ENCODE results near the gene SRC. TPM values are rescaled to one million over a fixed set of nuclear protein-coding genes. Genes with fewer than 3 reads are reported as not detected.

SRC gene
- total RNA-seq, 4 donors from 2014 or later = 87.0 to 155 (median 130) TPM

DNA sequence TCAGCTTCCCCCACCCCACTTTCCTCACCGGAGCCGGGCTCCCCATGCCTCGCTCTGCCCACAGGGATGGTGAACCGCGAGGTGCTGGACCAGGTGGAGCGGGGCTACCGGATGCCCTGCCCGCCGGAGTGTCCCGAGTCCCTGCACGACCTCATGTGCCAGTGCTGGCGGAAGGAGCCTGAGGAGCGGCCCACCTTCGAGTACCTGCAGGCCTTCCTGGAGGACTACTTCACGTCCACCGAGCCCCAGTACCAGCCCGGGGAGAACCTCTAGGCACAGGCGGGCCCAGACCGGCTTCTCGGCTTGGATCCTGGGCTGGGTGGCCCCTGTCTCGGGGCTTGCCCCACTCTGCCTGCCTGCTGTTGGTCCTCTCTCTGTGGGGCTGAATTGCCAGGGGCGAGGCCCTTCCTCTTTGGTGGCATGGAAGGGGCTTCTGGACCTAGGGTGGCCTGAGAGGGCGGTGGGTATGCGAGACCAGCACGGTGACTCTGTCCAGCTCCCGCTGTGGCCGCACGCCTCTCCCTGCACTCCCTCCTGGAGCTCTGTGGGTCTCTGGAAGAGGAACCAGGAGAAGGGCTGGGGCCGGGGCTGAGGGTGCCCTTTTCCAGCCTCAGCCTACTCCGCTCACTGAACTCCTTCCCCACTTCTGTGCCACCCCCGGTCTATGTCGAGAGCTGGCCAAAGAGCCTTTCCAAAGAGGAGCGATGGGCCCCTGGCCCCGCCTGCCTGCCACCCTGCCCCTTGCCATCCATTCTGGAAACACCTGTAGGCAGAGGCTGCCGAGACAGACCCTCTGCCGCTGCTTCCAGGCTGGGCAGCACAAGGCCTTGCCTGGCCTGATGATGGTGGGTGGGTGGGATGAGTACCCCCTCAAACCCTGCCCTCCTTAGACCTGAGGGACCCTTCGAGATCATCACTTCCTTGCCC, 57.4 kb downstream of the SRC start:
- H3K4me1 ChIP-seq = peaks cover 7 to 24% (median 12%) of the 10 kb centered on the region in 4 donors
- TF ChIP-seq POLR2A (IDR thresholded peaks at IDR 0.05) = no peak
- TF ChIP-seq, protein P1, sequence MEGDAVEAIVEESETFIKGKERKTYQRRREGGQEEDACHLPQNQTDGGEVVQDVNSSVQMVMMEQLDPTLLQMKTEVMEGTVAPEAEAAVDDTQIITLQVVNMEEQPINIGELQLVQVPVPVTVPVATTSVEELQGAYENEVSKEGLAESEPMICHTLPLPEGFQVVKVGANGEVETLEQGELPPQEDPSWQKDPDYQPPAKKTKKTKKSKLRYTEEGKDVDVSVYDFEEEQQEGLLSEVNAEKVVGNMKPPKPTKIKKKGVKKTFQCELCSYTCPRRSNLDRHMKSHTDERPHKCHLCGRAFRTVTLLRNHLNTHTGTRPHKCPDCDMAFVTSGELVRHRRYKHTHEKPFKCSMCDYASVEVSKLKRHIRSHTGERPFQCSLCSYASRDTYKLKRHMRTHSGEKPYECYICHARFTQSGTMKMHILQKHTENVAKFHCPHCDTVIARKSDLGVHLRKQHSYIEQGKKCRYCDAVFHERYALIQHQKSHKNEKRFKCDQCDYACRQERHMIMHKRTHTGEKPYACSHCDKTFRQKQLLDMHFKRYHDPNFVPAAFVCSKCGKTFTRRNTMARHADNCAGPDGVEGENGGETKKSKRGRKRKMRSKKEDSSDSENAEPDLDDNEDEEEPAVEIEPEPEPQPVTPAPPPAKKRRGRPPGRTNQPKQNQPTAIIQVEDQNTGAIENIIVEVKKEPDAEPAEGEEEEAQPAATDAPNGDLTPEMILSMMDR (IDR thresholded peaks at IDR 0.05) = no peak
- no peak for TF ChIP-seq EP300 (IDR thresholded peaks at IDR 0.05; ENCODE audit: low read depth)
- TF ChIP-seq POLR2AphosphoS5 (IDR thresholded peaks at IDR 0.05) = no peak
- no peaks in the 10 kb centered on the region for H3K9me3 ChIP-seq
- WGBS, 2 donors (ENCODE audit: low coverage in 1 of 2) = 80 to 92% methylated on average over 2 to 29 of the region's 37 CpGs
- H3K27ac ChIP-seq = no peak overlapping the region
- in situ Hi-C loops (cut with MboI; ENCODE audit: low pct_ligation_motif_present in 1 of 4, low pct_unique_long_range_greater_than_20kb in 1 of 4, low sequenced_read_pairs in 3 of 4) (loop anchor here in 1 of 4 donors (10.0 kb wide), 1 partner anchor 131 kb away; no protein-coding TSS in a partner anchor), intact Hi-C loops (cut with DNase I; ENCODE audit: low total_unique reads) (no loop called here)
- H3K4me3 ChIP-seq = no peak overlapping the region
- peaks cover 0 to 13% (median 0%) of the 10 kb centered on the region in 4 donors for H3K36me3 ChIP-seq
- no peak for DNase-seq
- peaks cover 14% of the 10 kb centered on the region for H3K27me3 ChIP-seq

DNA sequence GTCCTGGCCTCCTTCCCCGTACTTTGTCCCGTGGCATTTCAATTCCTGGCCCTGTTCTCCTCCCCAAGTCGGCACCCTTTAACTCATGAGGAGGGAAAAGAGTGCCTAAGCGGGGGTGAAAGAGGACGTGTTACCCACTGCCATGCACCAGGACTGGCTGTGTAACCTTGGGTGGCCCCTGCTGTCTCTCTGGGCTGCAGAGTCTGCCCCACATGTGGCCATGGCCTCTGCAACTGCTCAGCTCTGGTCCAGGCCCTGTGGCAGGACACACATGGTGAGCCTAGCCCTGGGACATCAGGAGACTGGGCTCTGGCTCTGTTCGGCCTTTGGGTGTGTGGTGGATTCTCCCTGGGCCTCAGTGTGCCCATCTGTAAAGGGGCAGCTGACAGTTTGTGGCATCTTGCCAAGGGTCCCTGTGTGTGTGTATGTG, 58.5 kb downstream of the SRC start:
- in situ Hi-C loops (cut with MboI; ENCODE audit: low pct_ligation_motif_present in 1 of 4, low pct_unique_long_range_greater_than_20kb in 1 of 4, low sequenced_read_pairs in 3 of 4) = loop anchor here in 1 of 4 donors (10.0 kb wide), 1 partner anchor 130 kb away; no protein-coding TSS in a partner anchor
- intact Hi-C loops (cut with DNase I; ENCODE audit: low total_unique reads) = no loop called here
- no peak overlapping the region for H3K27ac ChIP-seq
- no peak overlapping the region for H3K4me3 ChIP-seq
- H3K36me3 ChIP-seq = peaks cover 0 to 4% (median 0%) of the 10 kb centered on the region in 4 donors
- no peak for DNase-seq
- H3K9me3 ChIP-seq = no peaks in the 10 kb centered on the region
- peaks cover 25% of the 10 kb centered on the region for H3K27me3 ChIP-seq
- WGBS, 2 donors (ENCODE audit: low coverage in 1 of 2) = 82% methylated on average over 6 of the region's 6 CpGs; no CpG with 5 or more reads in 1 of the 2 donors
- H3K4me1 ChIP-seq = peaks cover 7 to 30% (median 12%) of the 10 kb centered on the region in 4 donors
- TF ChIP-seq POLR2A (IDR thresholded peaks at IDR 0.05) (no peak), POLR2AphosphoS5 (IDR thresholded peaks at IDR 0.05) (peak in 1 of 3 donors; percentile 4)

DNA sequence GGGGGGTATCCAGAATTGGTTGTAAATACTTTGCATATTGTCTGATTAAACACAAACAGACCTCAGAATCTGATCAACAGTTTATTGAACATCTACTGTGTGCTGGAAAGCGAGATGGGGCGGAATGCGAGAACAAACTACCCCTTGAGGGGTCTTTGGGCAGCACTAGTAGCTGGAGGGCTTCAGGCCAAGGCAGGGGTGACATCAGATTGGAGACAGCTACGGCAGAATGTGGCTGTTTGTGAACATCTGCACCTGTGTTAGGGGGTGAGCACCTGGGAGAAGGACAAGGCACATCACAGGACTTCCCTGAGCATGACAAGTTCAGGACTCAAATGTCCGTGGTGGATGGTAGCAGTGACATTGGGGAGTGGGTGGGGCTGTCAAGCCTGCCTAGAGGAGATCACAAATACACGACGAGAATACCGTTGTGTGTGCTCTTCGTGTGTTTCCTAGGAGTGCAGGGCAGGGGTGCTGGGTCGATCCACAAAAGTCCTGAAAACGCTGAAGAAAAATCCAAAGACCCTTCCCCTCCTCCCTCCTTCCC, 59.5 kb downstream of the SRC start:
- no peak for DNase-seq
- H3K4me1 ChIP-seq = peaks cover 7 to 30% (median 12%) of the 10 kb centered on the region in 4 donors
- peaks cover 31% of the 10 kb centered on the region for H3K27me3 ChIP-seq
- TF ChIP-seq POLR2AphosphoS5 (IDR thresholded peaks at IDR 0.05) = peak in 1 of 3 donors; percentile 10
- no peak for TF ChIP-seq EP300 (IDR thresholded peaks at IDR 0.05; ENCODE audit: low read depth)
- TF ChIP-seq, protein P1 (IDR thresholded peaks at IDR 0.05) = no peak
- TF ChIP-seq POLR2A (IDR thresholded peaks at IDR 0.05) = no peak
- no peak overlapping the region for H3K27ac ChIP-seq
- in situ Hi-C loops (cut with MboI; ENCODE audit: low pct_ligation_motif_present in 1 of 4, low pct_unique_long_range_greater_than_20kb in 1 of 4, low sequenced_read_pairs in 3 of 4) (loop anchor here in 1 of 4 donors (10.0 kb wide), 1 partner anchor 129 kb away; no protein-coding TSS in a partner anchor), intact Hi-C loops (cut with DNase I; ENCODE audit: low total_unique reads) (no loop called here)
- H3K9me3 ChIP-seq = no peaks in the 10 kb centered on the region
- WGBS, 2 donors (ENCODE audit: low coverage in 1 of 2) = 75 to 83% methylated on average over 6 to 11 of the region's 11 CpGs
- H3K4me3 ChIP-seq = no peak overlapping the region
- no peaks in the 10 kb centered on the region for H3K36me3 ChIP-seq

DNA sequence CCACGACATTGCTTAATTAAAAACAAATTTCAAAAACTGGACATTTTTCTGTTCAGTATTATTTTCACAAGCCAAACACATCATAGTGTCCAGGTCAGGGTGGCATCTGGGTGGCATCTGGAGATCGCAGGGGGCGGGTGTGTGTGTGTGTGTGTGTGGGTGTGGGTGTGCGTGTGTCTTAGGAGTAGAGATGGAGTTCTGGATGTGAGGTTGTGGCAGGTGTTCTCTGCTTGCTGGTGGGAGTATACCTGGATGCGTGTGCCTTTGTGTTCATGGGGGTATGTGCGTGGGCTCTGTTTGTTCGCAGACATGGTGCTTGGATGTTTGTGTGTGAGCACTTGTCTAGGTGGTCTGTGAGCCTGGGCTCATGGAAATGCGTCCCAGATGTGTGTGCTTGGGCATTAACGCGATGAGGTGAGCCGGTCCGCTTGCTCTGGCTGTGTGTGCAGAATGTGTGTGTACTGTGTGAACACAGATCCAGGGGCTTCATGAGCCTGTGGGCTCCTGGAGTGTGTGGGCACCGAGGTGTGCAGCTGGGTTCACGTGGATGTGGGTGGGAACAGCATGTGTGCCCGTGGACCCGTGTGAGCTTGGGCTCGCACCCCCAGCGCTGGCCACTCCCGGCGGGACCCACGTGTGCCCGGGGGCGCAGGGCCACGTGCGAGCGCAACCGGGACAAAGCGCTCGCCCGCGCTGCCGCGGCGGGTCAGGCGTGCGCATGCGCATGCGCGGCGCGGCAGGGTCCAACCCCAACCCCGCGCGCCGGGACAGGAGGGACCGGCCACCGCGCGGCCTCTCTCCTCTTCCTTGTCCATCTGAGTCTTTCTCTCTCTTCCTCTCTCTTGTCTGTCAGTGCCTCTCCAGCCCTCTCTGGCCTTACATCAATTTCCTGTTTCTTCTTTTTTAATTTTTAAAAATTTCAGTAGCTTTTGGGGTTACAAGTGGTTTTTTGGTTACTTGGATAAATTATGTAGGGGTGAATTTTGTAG, 60.4 kb downstream of the SRC start:
- 13 to 33% methylated on average over 5 to 42 of the region's 49 CpGs for WGBS, 2 donors (ENCODE audit: low coverage in 1 of 2)
- Histone ChIP-seq H3K27me3 (peaks cover 31% of the 10 kb centered on the region), H3K36me3 (no peaks in the 10 kb centered on the region), H3K4me3 (peak overlapping the region; percentile 10 to 42 (median 21)), H3K9me3 (no peaks in the 10 kb centered on the region), H3K4me1 (peaks cover 7 to 32% (median 12%) of the 10 kb centered on the region in 4 donors), H3K27ac (no peak overlapping the region)
- peak; percentile 47 for DNase-seq
- TF ChIP-seq POLR2A (IDR thresholded peaks at IDR 0.05) (no peak), POLR2AphosphoS5 (IDR thresholded peaks at IDR 0.05) (peak in 1 of 3 donors; percentile 40)
- in situ Hi-C loops (cut with MboI; ENCODE audit: low pct_ligation_motif_present in 1 of 4, low pct_unique_long_range_greater_than_20kb in 1 of 4, low sequenced_read_pairs in 3 of 4) (loop anchor here in 1 of 4 donors (10.0 kb wide), 1 partner anchor 128 kb away; no protein-coding TSS in a partner anchor), intact Hi-C loops (cut with DNase I; ENCODE audit: low total_unique reads) (no loop called here)
